GM12875 (cell line): ENCODE data around the gene RAD51AP2.

ENCODE experiments used
- H3K4me3 ChIP-seq: one replicate; pipeline ENCODE4 v1.5.1; 2011; ENCODE audit warnings: low read depth, low read length, control low read depth
- TF ChIP-seq, protein P1 (sequence below): IDR thresholded peaks from 2 replicates; pipeline ENCODE4 v1.5.1; 2011; ENCODE audit warnings: low read depth, mild to moderate bottlenecking, control low read depth, inconsistent platforms, low read length, moderate library complexity, borderline replicate concordance; ENCODE audit not compliant: insufficient read depth

The RAD51AP2 gene

DNA sequence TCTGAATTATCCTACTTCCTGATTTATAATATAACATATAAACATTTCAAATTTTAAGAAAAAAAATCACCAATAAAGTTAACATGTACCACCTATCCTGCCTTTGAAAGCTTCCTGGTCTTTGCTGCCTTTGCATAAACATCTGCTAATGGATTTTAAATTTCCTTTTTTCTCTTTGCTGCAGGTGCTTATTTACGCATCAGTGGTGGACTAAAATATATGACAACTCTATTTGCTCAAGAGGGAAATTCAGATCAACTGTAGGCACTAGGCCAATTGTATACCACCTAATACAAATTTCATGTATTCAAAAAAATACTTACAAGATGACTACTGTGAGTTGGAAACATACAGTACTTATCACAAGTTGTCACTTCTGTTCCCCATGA, 57.2 kb downstream of the RAD51AP2 start:
- H3K4me3 ChIP-seq: no peak overlapping the region
- TF ChIP-seq, protein P1, sequence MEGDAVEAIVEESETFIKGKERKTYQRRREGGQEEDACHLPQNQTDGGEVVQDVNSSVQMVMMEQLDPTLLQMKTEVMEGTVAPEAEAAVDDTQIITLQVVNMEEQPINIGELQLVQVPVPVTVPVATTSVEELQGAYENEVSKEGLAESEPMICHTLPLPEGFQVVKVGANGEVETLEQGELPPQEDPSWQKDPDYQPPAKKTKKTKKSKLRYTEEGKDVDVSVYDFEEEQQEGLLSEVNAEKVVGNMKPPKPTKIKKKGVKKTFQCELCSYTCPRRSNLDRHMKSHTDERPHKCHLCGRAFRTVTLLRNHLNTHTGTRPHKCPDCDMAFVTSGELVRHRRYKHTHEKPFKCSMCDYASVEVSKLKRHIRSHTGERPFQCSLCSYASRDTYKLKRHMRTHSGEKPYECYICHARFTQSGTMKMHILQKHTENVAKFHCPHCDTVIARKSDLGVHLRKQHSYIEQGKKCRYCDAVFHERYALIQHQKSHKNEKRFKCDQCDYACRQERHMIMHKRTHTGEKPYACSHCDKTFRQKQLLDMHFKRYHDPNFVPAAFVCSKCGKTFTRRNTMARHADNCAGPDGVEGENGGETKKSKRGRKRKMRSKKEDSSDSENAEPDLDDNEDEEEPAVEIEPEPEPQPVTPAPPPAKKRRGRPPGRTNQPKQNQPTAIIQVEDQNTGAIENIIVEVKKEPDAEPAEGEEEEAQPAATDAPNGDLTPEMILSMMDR: no peak
